Mammary epithelial cell (primary cell): Measurements from ENCODE around the gene RUNX2.

Experiments used
- CTCF ChIP-seq, 2 donors: IDR thresholded peaks in 1 of 2; conservative IDR thresholded peaks in 1 of 2; 2 replicates each; pipeline ENCODE4 v1.5.1; 2011 to 2012; ENCODE audit warnings: inconsistent platforms in 2 of 2, low read length in 2 of 2, mild to moderate bottlenecking in 2 of 2, control low read depth in 1 of 2, low read depth in 1 of 2; ENCODE audit not compliant: insufficient read depth in 1 of 2; ENCODE audit errors: extremely low read depth in 1 of 2
- EZH2 ChIP-seq: IDR thresholded peaks from 2 replicates; pipeline ENCODE4 v1.6.1; 2012; ENCODE audit warnings: low read length, inconsistent platforms, borderline replicate concordance

GRCh38 chr6:45353654-45354053 is 25.5 kb downstream of the RUNX2 start:
- TF ChIP-seq CTCF (conservative IDR thresholded peaks at IDR 0.05 in 1 of 2, IDR thresholded peaks at IDR 0.05 in 1 of 2; ENCODE audit: extremely low read depth in 1 of 2, insufficient read depth in 1 of 2, low read depth in 1 of 2, low read length in 2 of 2) = no peak
- TF ChIP-seq EZH2 = no peak
